Panc1 (cell line): ENCODE results near the gene LYST. TPM values are rescaled to one million over a fixed set of nuclear protein-coding genes. Genes with fewer than 3 reads are reported as not detected.

Experiments used
- ATAC-seq: fragments of 200-7000 bp; cut with Tn5 transposase; 2 replicates; pipeline ENCODE4 v1.9.1; 2020; ENCODE audit warnings: mild to moderate bottlenecking, moderate library complexity
- BruUV-seq: library from RNA; stranded (reverse); fragments of 400-500 nt; replicated peaks from 2 replicates; lab custom pipeline; 2021; lab: Mats Ljungman, UMichigan
- CTCF ChIA-PET: fragments of 300-600 bp; sonication (Branson Sonifier 250); formaldehyde crosslinking; loops from one replicate; lab custom pipeline; 2022; ENCODE audit warnings: antibody characterized with exemption; lab: Charles Lee
- POLR2A ChIA-PET: fragments of 300-600 bp; sonication (Branson Sonifier 250); formaldehyde crosslinking; loops from one replicate; lab custom pipeline; 2022; ENCODE audit warnings: antibody characterized with exemption; lab: Charles Lee
- DNase-seq: peaks from one replicate; pipeline ENCODE4 v3.0.0-alpha.2; 2010; ENCODE audit warnings: low read depth, low spot score
- H3K27ac ChIP-seq: 2 replicates; pipeline ENCODE4 v1.5.1; 2011; ENCODE audit warnings: mild to moderate bottlenecking, low read length, inconsistent platforms
- H3K27me3 ChIP-seq: fragments of 200-500 bp; sonication (Bioruptor generic); 2 replicates; pipeline ENCODE4 v1.6.0; 2014; ENCODE audit warnings: low read length, inconsistent platforms; ENCODE audit not compliant: control insufficient read depth, insufficient read depth
- H3K36me3 ChIP-seq: fragments of 200-500 bp; sonication (Bioruptor generic); 2 replicates; pipeline ENCODE4 v1.5.1; 2014; ENCODE audit warnings: inconsistent platforms, mild to moderate bottlenecking, low read length, moderate library complexity; ENCODE audit not compliant: control insufficient read depth, insufficient read depth
- H3K4me1 ChIP-seq: 2 replicates; pipeline ENCODE4 v1.5.1; 2011; ENCODE audit warnings: inconsistent platforms, mild to moderate bottlenecking, low read length, moderate library complexity; ENCODE audit not compliant: control insufficient read depth, insufficient read depth
- H3K4me3 ChIP-seq, 2 experiments: 2 replicates each; pipeline ENCODE4 v1.5.1; 2011 to 2012; ENCODE audit warnings: low read depth in 2 of 2, low read length in 2 of 2, mild to moderate bottlenecking in 2 of 2, inconsistent platforms in 1 of 2, moderate library complexity in 1 of 2
- H3K9me3 ChIP-seq: fragments of 200-500 bp; sonication (Bioruptor generic); 2 replicates; pipeline ENCODE4 v1.5.1; 2014; ENCODE audit warnings: low read depth, mild to moderate bottlenecking, inconsistent platforms, low read length, moderate library complexity; ENCODE audit not compliant: control insufficient read depth, insufficient read depth
- POLR2AphosphoS5 ChIP-seq: IDR thresholded peaks from 2 replicates; pipeline ENCODE4 v1.6.1; 2012; ENCODE audit warnings: mild to moderate bottlenecking, low read depth, low read length, moderate library complexity
- SIN3A ChIP-seq: IDR thresholded peaks from 2 replicates; pipeline ENCODE4 v1.6.1; 2012; ENCODE audit warnings: low read depth, mild to moderate bottlenecking, low read length, moderate library complexity, borderline replicate concordance; ENCODE audit not compliant: insufficient read depth
- TCF7L2 ChIP-seq: IDR thresholded peaks from 2 replicates; pipeline ENCODE4 v1.6.1; 2011; ENCODE audit warnings: mild to moderate bottlenecking, low read depth, low read length, inconsistent platforms
- in situ Hi-C: cut with HindIII; loops from 2 replicates; pipeline ENCODE4 v1.10.0; 2016; ENCODE audit warnings: low sequenced_read_pairs, low pct_unique_long_range_greater_than_20kb
- intact Hi-C: fragments of 100-400 bp; cut with micrococcal nuclease; formaldehyde crosslinking; loops from one replicate; pipeline ENCODE4 v1.10.0; 2022; ENCODE audit not compliant: unreplicated experiment
- total RNA-seq: library from RNA; stranded (reverse); gene quantifications from one replicate; pipeline ENCODE4 v1.2.1, GENCODE V29; 2021; ENCODE audit not compliant: unreplicated experiment
- TF ChIP-seq, protein P1 (sequence below), 2 experiments: IDR thresholded peaks; 2 replicates each; pipeline ENCODE4 v1.6.1; 2011 to 2012; ENCODE audit warnings: low read depth in 2 of 2, control low read depth in 1 of 2, low read length in 1 of 2, mild to moderate bottlenecking in 1 of 2, moderate library complexity in 1 of 2; ENCODE audit not compliant: insufficient read depth in 1 of 2
- TF ChIP-seq, protein P2 (sequence below): fragments of 450-650 bp; IDR thresholded peaks from 2 replicates; pipeline ENCODE4 v1.5.1; 2017; ENCODE audit warnings: mild to moderate bottlenecking

Gene LYST
- total RNA-seq, 1 experiment from 2014 or later, result 75.2 TPM

DNA sequence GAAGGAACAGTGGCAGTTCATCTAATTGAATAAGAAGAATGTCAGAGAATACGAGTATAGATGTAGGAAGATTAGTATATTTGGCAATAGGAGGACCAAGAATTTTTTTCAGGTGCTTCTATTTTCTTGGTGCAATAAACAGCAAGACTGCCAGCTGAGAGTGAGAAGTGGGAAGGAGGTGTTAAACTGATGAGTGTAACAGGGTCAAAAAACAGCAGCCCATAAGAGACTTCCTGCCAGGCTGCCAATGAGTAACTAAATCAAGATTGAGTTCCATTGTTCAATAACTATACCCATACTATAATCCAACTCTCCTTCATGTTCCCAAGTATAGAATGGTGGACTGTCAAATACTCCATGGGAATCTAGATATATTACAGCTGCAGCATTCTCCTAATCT lies 28.7 kb downstream of the LYST start:
- in situ Hi-C loops, result no loop called here

DNA sequence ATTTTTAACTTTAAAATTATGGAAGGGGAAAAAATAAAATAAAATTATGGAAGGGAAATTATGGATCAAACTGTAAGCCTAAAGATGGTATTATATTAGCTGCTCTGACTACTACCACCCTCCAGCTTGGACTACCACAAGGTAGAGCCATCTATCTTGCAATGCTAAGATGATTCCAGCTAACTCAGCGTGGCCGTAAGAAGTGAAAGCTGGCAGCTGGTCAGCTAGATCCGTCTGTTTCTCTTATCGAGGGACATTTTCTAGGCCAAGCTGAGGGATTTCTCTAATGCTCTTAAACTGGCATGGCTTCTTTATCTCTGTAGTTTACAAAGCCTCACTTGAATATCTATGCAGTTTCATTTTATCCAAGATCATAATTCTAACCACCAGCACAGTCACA lies 31.5 kb downstream of the LYST start:
- peak; percentile 90 for ATAC-seq
- ChIA-PET CTCF (interaction anchor here (0.9 to 1.3 kb wide), 3 partner anchors 10 to 136 kb away, joined by 3 to 5 read pairs (median 4); no protein-coding TSS in a partner anchor), POLR2A (interaction anchor here (0.6 kb wide), 2 partner anchors 62 to 204 kb away, joined by 3 read pairs; no protein-coding TSS in a partner anchor)
- Histone ChIP-seq H3K27me3 (no peaks in the 10 kb centered on the region), H3K4me1 (peaks cover 33% of the 10 kb centered on the region), H3K4me3 (peak overlapping the region; percentile 21 to 30), H3K36me3 (peaks cover 6% of the 10 kb centered on the region), H3K9me3 (no peaks in the 10 kb centered on the region), H3K27ac (peak overlapping the region; percentile 84)
- DNase-seq, result no peak
- in situ Hi-C loops, result no loop called here
- intact Hi-C loops, result no loop called here
- TF ChIP-seq, protein P1, sequence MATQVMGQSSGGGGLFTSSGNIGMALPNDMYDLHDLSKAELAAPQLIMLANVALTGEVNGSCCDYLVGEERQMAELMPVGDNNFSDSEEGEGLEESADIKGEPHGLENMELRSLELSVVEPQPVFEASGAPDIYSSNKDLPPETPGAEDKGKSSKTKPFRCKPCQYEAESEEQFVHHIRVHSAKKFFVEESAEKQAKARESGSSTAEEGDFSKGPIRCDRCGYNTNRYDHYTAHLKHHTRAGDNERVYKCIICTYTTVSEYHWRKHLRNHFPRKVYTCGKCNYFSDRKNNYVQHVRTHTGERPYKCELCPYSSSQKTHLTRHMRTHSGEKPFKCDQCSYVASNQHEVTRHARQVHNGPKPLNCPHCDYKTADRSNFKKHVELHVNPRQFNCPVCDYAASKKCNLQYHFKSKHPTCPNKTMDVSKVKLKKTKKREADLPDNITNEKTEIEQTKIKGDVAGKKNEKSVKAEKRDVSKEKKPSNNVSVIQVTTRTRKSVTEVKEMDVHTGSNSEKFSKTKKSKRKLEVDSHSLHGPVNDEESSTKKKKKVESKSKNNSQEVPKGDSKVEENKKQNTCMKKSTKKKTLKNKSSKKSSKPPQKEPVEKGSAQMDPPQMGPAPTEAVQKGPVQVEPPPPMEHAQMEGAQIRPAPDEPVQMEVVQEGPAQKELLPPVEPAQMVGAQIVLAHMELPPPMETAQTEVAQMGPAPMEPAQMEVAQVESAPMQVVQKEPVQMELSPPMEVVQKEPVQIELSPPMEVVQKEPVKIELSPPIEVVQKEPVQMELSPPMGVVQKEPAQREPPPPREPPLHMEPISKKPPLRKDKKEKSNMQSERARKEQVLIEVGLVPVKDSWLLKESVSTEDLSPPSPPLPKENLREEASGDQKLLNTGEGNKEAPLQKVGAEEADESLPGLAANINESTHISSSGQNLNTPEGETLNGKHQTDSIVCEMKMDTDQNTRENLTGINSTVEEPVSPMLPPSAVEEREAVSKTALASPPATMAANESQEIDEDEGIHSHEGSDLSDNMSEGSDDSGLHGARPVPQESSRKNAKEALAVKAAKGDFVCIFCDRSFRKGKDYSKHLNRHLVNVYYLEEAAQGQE (IDR thresholded peaks at IDR 0.05; ENCODE audit: insufficient read depth in 1 of 2, low read depth in 2 of 2, low read length in 1 of 2), result no peak
- no peak for TF ChIP-seq POLR2AphosphoS5
- TF ChIP-seq, protein P2, sequence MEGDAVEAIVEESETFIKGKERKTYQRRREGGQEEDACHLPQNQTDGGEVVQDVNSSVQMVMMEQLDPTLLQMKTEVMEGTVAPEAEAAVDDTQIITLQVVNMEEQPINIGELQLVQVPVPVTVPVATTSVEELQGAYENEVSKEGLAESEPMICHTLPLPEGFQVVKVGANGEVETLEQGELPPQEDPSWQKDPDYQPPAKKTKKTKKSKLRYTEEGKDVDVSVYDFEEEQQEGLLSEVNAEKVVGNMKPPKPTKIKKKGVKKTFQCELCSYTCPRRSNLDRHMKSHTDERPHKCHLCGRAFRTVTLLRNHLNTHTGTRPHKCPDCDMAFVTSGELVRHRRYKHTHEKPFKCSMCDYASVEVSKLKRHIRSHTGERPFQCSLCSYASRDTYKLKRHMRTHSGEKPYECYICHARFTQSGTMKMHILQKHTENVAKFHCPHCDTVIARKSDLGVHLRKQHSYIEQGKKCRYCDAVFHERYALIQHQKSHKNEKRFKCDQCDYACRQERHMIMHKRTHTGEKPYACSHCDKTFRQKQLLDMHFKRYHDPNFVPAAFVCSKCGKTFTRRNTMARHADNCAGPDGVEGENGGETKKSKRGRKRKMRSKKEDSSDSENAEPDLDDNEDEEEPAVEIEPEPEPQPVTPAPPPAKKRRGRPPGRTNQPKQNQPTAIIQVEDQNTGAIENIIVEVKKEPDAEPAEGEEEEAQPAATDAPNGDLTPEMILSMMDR, result peak; percentile 44
- BruUV-seq, result no TSS peak

More for the DNA sequence above, 28.7 kb downstream of the LYST start:
- ChIA-PET CTCF (no interaction called here), POLR2A (interaction anchor here (0.7 kb wide), 1 partner anchor 21 kb away, joined by 5 read pairs; no protein-coding TSS in a partner anchor)
- no peaks in the 10 kb centered on the region for H3K9me3 ChIP-seq
- TF ChIP-seq, protein P2, result no peak
- TF ChIP-seq TCF7L2, result no peak
- TF ChIP-seq, protein P1 (IDR thresholded peaks at IDR 0.05; ENCODE audit: insufficient read depth in 1 of 2, low read depth in 2 of 2, low read length in 1 of 2), result no peak
- no peak for TF ChIP-seq SIN3A
- no peak for TF ChIP-seq POLR2AphosphoS5
- no peak overlapping the region for H3K4me3 ChIP-seq
- ATAC-seq (no peak), DNase-seq (no peak)
- H3K4me1 ChIP-seq, result peaks cover 40% of the 10 kb centered on the region
- intact Hi-C loops, result no loop called here
- H3K27ac ChIP-seq, result no peak overlapping the region
- H3K27me3 ChIP-seq, result no peaks in the 10 kb centered on the region
- no TSS peak for BruUV-seq
- no peaks in the 10 kb centered on the region for H3K36me3 ChIP-seq
